Measurements from ENCODE around the gene CD79B. TPM values are rescaled to one million over a fixed set of nuclear protein-coding genes. Genes with fewer than 3 reads are reported as not detected.

The CD79B gene
- total and polyA plus RNA-seq, 10 of the 15 experiments (the other 5 are each of a cell fraction or from before 2014, with no cell fraction given) = 17.5 to 148 (median 79.1) TPM

DNA sequence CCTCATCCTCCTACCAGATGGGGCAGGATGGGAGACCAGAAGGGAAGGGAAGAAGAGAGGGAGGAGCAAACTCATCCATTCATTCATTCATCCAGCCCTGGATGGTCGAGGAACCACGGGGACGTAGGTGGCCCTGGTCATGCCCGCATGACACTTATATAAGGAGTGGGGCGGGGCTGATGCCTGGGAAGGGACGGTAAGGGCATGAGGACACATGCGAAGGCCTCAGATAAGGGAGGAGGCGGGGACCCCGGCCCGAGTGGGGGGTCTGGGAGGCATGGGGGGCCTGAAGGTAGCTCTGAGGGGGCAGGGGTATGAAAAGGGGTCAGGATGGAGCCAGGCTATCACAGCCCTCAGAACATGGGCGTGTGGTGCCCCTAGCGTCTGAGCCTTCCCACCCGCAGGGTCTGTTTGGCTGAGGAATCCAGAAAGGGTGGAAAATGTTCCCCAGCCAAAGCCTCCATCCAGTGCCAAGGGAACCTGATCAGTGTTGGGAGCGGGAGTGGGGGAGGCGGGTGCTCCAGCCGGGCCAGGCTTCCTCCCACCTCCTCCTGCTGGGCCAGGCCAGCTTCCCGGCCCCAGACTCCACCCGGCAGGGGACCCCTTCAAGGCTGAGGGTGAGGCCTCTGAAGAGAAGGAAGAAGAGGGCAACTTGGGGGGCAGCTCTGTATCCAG, 17.6 kb upstream of the CD79B start:
- BruUV-seq (replicated peaks) = no TSS peak
- H3K27ac ChIP-seq (ENCODE audit: control insufficient read depth, insufficient read depth) = no peak overlapping the region
- in situ Hi-C loops (cut with MboI) = no loop called here
- H2AFZ ChIP-seq (ENCODE audit: control insufficient read depth, low read depth, low read length) = no peak overlapping the region
- ATAC-seq (no peak), FAIRE-seq (no peak), DNase-seq (ENCODE audit: low read depth, low spot score) (no peak)
- H3K79me2 ChIP-seq (ENCODE audit: control insufficient read depth, insufficient read depth, low read length) = no peaks in the 10 kb centered on the region
- ChIA-PET CTCF (interaction anchor here (0.6 to 11.0 kb wide), 17 partner anchors 8 to 331 kb away, joined by 3 to 315 read pairs (median 11); partner anchors contain the start of genes CD79B, CSHL1, GH1 and ICAM2), POLR2A (interaction anchor here (0.5 to 1.2 kb wide), 2 partner anchors 17 to 69 kb away, joined by 3 read pairs; no protein-coding TSS in a partner anchor), SMC1A (ENCODE audit: uncharacterized antibody, unreplicated experiment) (interaction anchor here (0.6 to 9.9 kb wide), 14 partner anchors 18 to 240 kb away, joined by 3 to 155 read pairs (median 6); partner anchors contain the start of genes CD79B, CSHL1, GH1 and ICAM2), RAD21 (ENCODE audit: unreplicated experiment) (interaction anchor here (0.5 to 7.8 kb wide), 15 partner anchors 19 to 184 kb away, joined by 3 to 97 read pairs (median 4); partner anchors contain the start of genes GH1 and ICAM2)
- no peaks in the 10 kb centered on the region for H3K27me3 ChIP-seq (replicated peaks in 1 of 2; ENCODE audit: control insufficient read depth in 2 of 2, insufficient read depth in 2 of 2, low read length in 1 of 2)
- H3K36me3 ChIP-seq (ENCODE audit: control insufficient read depth in 2 of 2, insufficient read depth in 2 of 2, low read length in 1 of 2) = no peaks in the 10 kb centered on the region
- H4K20me1 ChIP-seq (ENCODE audit: control insufficient read depth, insufficient read depth) = no peaks in the 10 kb centered on the region
- intact Hi-C loops (cut with micrococcal nuclease; ENCODE audit: unreplicated experiment) = loop anchor here (5.0 kb wide), 1 partner anchor 68 kb away; no protein-coding TSS in a partner anchor
- H3K4me3 ChIP-seq = no peak overlapping the region
- no peak overlapping the region for H3K4me2 ChIP-seq (ENCODE audit: control insufficient read depth, insufficient read depth)
- WGBS (ENCODE audit: insufficient coverage, insufficient replicate concordance, low lambda C conversion rate, missing lambda C conversion rate) = 35% methylated on average over 15 of the region's 18 CpGs
- no peaks in the 10 kb centered on the region; the same call in 2 of the 3 replicates for H3K9me3 ChIP-seq (replicated peaks; ENCODE audit: control insufficient read depth, insufficient read depth, low read length)
- TF ChIP-seq ZZZ3 (IDR thresholded peaks at IDR 0.05; ENCODE audit: control insufficient read depth, insufficient read length, low read depth) (no peak), NR2C2 (IDR thresholded peaks at IDR 0.05; ENCODE audit: borderline replicate concordance, control insufficient read depth, insufficient read length, low read depth) (no peak), SP1 (IDR thresholded peaks at IDR 0.05; ENCODE audit: low read depth, low read length) (no peak), MYC (IDR thresholded peaks at IDR 0.05; ENCODE audit: insufficient read depth, insufficient read length, insufficient replicate concordance, low read length, severe bottlenecking) (no peak), TBL1XR1 (IDR thresholded peaks at IDR 0.05; ENCODE audit: low read depth, low read length) (no peak), KDM1A (IDR thresholded peaks at IDR 0.05; ENCODE audit: borderline replicate concordance) (no peak), STAT1 (conservative IDR thresholded peaks at IDR 0.05) (no peak), NBN (IDR thresholded peaks at IDR 0.05) (no peak), MTA3 (IDR thresholded peaks at IDR 0.05; ENCODE audit: borderline replicate concordance, low read length) (no peak)
- TF ChIP-seq, protein P1, sequence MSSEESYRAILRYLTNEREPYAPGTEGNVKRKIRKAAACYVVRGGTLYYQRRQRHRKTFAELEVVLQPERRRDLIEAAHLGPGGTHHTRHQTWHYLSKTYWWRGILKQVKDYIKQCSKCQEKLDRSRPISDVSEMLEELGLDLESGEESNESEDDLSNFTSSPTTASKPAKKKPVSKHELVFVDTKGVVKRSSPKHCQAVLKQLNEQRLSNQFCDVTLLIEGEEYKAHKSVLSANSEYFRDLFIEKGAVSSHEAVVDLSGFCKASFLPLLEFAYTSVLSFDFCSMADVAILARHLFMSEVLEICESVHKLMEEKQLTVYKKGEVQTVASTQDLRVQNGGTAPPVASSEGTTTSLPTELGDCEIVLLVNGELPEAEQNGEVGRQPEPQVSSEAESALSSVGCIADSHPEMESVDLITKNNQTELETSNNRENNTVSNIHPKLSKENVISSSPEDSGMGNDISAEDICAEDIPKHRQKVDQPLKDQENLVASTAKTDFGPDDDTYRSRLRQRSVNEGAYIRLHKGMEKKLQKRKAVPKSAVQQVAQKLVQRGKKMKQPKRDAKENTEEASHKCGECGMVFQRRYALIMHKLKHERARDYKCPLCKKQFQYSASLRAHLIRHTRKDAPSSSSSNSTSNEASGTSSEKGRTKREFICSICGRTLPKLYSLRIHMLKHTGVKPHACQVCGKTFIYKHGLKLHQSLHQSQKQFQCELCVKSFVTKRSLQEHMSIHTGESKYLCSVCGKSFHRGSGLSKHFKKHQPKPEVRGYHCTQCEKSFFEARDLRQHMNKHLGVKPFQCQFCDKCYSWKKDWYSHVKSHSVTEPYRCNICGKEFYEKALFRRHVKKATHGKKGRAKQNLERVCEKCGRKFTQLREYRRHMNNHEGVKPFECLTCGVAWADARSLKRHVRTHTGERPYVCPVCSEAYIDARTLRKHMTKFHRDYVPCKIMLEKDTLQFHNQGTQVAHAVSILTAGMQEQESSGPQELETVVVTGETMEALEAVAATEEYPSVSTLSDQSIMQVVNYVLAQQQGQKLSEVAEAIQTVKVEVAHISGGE (CRISPR knock-in tag; IDR thresholded peaks at IDR 0.05) = no peak
- TF ChIP-seq, protein P2, sequence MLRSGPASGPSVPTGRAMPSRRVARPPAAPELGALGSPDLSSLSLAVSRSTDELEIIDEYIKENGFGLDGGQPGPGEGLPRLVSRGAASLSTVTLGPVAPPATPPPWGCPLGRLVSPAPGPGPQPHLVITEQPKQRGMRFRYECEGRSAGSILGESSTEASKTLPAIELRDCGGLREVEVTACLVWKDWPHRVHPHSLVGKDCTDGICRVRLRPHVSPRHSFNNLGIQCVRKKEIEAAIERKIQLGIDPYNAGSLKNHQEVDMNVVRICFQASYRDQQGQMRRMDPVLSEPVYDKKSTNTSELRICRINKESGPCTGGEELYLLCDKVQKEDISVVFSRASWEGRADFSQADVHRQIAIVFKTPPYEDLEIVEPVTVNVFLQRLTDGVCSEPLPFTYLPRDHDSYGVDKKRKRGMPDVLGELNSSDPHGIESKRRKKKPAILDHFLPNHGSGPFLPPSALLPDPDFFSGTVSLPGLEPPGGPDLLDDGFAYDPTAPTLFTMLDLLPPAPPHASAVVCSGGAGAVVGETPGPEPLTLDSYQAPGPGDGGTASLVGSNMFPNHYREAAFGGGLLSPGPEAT (IDR thresholded peaks at IDR 0.05; ENCODE audit: low read depth) = no peak
- TF ChIP-seq, protein P3, sequence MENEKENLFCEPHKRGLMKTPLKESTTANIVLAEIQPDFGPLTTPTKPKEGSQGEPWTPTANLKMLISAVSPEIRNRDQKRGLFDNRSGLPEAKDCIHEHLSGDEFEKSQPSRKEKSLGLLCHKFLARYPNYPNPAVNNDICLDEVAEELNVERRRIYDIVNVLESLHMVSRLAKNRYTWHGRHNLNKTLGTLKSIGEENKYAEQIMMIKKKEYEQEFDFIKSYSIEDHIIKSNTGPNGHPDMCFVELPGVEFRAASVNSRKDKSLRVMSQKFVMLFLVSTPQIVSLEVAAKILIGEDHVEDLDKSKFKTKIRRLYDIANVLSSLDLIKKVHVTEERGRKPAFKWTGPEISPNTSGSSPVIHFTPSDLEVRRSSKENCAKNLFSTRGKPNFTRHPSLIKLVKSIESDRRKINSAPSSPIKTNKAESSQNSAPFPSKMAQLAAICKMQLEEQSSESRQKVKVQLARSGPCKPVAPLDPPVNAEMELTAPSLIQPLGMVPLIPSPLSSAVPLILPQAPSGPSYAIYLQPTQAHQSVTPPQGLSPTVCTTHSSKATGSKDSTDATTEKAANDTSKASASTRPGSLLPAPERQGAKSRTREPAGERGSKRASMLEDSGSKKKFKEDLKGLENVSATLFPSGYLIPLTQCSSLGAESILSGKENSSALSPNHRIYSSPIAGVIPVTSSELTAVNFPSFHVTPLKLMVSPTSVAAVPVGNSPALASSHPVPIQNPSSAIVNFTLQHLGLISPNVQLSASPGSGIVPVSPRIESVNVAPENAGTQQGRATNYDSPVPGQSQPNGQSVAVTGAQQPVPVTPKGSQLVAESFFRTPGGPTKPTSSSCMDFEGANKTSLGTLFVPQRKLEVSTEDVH (IDR thresholded peaks at IDR 0.05; ENCODE audit: low read depth, partially characterized antibody) = no peak
- TF ChIP-seq, protein P4, sequence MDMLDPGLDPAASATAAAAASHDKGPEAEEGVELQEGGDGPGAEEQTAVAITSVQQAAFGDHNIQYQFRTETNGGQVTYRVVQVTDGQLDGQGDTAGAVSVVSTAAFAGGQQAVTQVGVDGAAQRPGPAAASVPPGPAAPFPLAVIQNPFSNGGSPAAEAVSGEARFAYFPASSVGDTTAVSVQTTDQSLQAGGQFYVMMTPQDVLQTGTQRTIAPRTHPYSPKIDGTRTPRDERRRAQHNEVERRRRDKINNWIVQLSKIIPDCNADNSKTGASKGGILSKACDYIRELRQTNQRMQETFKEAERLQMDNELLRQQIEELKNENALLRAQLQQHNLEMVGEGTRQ (IDR thresholded peaks at IDR 0.05; ENCODE audit: borderline replicate concordance, low read depth, low read length) = no peak
- H3K4me1 ChIP-seq (ENCODE audit: control insufficient read depth, insufficient read depth, low read length) = peaks cover 31% of the 10 kb centered on the region
- H3K9ac ChIP-seq (ENCODE audit: control insufficient read depth, insufficient read depth, low read length) = no peak overlapping the region

All from GM12878 (cell line).